ENCODE results near the gene DSP. TPM values are rescaled to one million over a fixed set of nuclear protein-coding genes. Genes with fewer than 3 reads are reported as not detected.
A peak's percentile ranks its signal among the peaks of the same experiment; 100 is the strongest.

The DSP gene
- total RNA-seq, 1 donor from 2014 or later = 21.4 TPM

- DNase-seq (peak; percentile 73), ATAC-seq (peak; percentile 88)
- peaks cover 12% of the 10 kb centered on the region for H3K36me3 ChIP-seq
- peaks cover 4% of the 10 kb centered on the region for H3K4me1 ChIP-seq
- intact Hi-C loops (cut with DNase I) = loop anchor here (10.0 kb wide), 1 partner anchor 333 kb away; no protein-coding TSS in a partner anchor
- H3K4me3 ChIP-seq = no peak overlapping the region
- H3K27me3 ChIP-seq = no peaks in the 10 kb centered on the region
- H3K27ac ChIP-seq = no peak overlapping the region
- no peaks in the 10 kb centered on the region for H3K9me3 ChIP-seq
- TF ChIP-seq CTCF (IDR thresholded peaks at IDR 0.05) = no peak
Measured at GRCh38 chr6:7617801-7618764, 76.6 kb downstream of the DSP start.

GRCh38 chr6:7621761-7622160 lies 80.3 kb downstream of the DSP start:
- Histone ChIP-seq H3K4me1 (no peaks in the 10 kb centered on the region), H3K4me3 (no peak overlapping the region), H3K27me3 (no peaks in the 10 kb centered on the region), H3K9me3 (no peaks in the 10 kb centered on the region), H3K36me3 (no peaks in the 10 kb centered on the region), H3K27ac (no peak overlapping the region)
- no peak for DNase-seq
- ATAC-seq = no peak
- TF ChIP-seq CTCF (IDR thresholded peaks at IDR 0.05) = no peak
- intact Hi-C loops (cut with DNase I) = no loop called here

- Histone ChIP-seq H3K9me3 (no peaks in the 10 kb centered on the region), H3K27ac (no peak overlapping the region), H3K4me3 (no peak overlapping the region), H3K4me1 (no peaks in the 10 kb centered on the region), H3K36me3 (no peaks in the 10 kb centered on the region), H3K27me3 (no peaks in the 10 kb centered on the region)
- peak; percentile 52 for ATAC-seq
- intact Hi-C loops (cut with DNase I) = no loop called here
- no peak for TF ChIP-seq CTCF (IDR thresholded peaks at IDR 0.05)
- DNase-seq = no peak
Measured at GRCh38 chr6:7624796-7625710, 83.6 kb downstream of the DSP start.

- intact Hi-C loops (cut with DNase I) = no loop called here
- DNase-seq = no peak
- no peak for TF ChIP-seq CTCF (IDR thresholded peaks at IDR 0.05)
- Histone ChIP-seq H3K9me3 (no peaks in the 10 kb centered on the region), H3K36me3 (no peaks in the 10 kb centered on the region), H3K27me3 (no peaks in the 10 kb centered on the region), H3K4me1 (no peaks in the 10 kb centered on the region), H3K27ac (no peak overlapping the region), H3K4me3 (no peak overlapping the region)
- no peak for ATAC-seq
Measured at GRCh38 chr6:7628479-7628878, 87.0 kb downstream of the DSP start.

GRCh38 chr6:7628909-7629308 lies 87.4 kb downstream of the DSP start:
- no peak for ATAC-seq
- no peak for TF ChIP-seq CTCF (IDR thresholded peaks at IDR 0.05)
- Histone ChIP-seq H3K27ac (no peak overlapping the region), H3K36me3 (no peaks in the 10 kb centered on the region), H3K9me3 (no peaks in the 10 kb centered on the region), H3K27me3 (no peaks in the 10 kb centered on the region), H3K4me1 (no peaks in the 10 kb centered on the region), H3K4me3 (no peak overlapping the region)
- intact Hi-C loops (cut with DNase I) = no loop called here
- no peak for DNase-seq
